GM12892 (cell line): ENCODE measurements around the gene TICRR.

Experiments used
- POLR2A ChIP-seq: IDR thresholded peaks from 2 replicates; pipeline ENCODE4 v1.6.1; 2011; ENCODE audit warnings: low read depth, low read length, control low read depth
- POLR2AphosphoS5 ChIP-seq: IDR thresholded peaks from 2 replicates; pipeline ENCODE4 v1.6.1; 2011; ENCODE audit warnings: low read depth, low read length, control low read depth

DNA sequence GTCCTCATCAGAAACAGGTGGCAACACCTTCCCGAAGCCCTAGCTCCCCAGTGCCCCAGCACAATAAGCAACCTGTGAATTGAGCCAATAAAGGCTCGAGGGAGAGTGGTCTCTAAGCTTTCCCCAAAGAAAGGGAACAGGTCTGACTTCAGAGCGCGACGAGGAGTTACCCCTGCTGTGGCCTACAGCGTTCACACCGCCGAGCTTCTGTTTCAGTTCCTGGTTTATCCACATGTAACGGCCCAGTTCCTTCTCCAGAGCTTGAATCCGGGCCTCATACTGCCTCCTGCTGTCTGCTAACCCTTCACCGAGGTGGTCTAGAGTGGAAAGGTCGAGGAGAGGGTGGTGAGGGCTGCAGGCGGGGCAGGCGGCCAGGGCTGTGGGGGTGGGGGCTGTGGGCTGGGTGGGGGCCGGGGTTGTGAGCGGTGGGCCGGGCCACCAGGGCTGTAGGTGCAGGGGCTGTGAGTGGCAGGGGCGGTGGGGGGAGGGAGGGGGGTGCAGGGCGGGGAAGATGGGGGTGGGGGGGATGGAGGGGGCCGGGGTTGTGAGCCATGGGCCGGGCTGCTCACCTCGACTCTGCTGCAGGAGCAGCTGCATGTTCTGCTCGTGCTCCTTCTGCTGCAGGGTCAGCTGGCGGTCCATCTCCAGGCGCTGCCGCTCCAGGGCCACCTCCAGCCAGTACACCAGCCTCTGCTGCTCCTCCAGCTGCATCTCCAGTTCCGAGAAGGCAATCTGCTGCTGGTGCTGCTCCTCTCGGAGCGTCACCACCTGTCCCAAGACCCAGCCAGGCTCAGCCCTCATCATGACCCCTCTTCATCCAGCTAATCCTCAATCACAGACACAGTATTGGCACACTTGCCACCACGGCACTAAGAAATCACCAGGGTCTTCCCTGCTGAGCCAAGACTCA is 53.8 kb downstream of the TICRR start:
- no peak for TF ChIP-seq POLR2A
- TF ChIP-seq POLR2AphosphoS5 = no peak
